Activated naive CD4-positive, alpha-beta T cell treated with anti-CD3 and anti-CD28 coated beads, Interleukin-2, amount 50 U/mL, for 16 hours (primary cell): ENCODE data around the gene H6PD.

ENCODE experiments used
- DNase-seq: peaks from one replicate; pipeline ENCODE4 v3.0.0-alpha.2; 2020

Gene H6PD

GRCh38 chr1:9300573-9300972, 66.0 kb downstream of the H6PD start:
- DNase-seq = no peak

- no peak for DNase-seq
These were observed 68.4 kb downstream of the H6PD start for GRCh38 chr1:9302745-9303524.

GRCh38 chr1:9303916-9304315, 69.3 kb downstream of the H6PD start:
- no peak for DNase-seq

GRCh38 chr1:9305216-9305615, 70.6 kb downstream of the H6PD start:
- DNase-seq = no peak

- DNase-seq = no peak
These were observed 71.4 kb downstream of the H6PD start for GRCh38 chr1:9306006-9306405.

- DNase-seq = no peak
These were observed 72.7 kb downstream of the H6PD start for GRCh38 chr1:9307303-9307702.

GRCh38 chr1:9308236-9308785, 73.7 kb downstream of the H6PD start:
- no peak for DNase-seq

- DNase-seq = no peak
These were observed 74.5 kb downstream of the H6PD start for GRCh38 chr1:9309080-9309479.

- no peak for DNase-seq
These were observed 75.4 kb downstream of the H6PD start for GRCh38 chr1:9309991-9310390.

- no peak for DNase-seq
These were observed 76.5 kb downstream of the H6PD start for GRCh38 chr1:9311029-9311428.

- no peak for DNase-seq
These were observed 76.9 kb downstream of the H6PD start for GRCh38 chr1:9311479-9311878.

GRCh38 chr1:9312168-9312720, 77.7 kb downstream of the H6PD start:
- no peak for DNase-seq

- no peak for DNase-seq
These were observed 79.0 kb downstream of the H6PD start for GRCh38 chr1:9313576-9313975.

GRCh38 chr1:9314111-9314510, 79.5 kb downstream of the H6PD start:
- no peak for DNase-seq

GRCh38 chr1:9314711-9315379, 80.3 kb downstream of the H6PD start:
- no peak for DNase-seq

GRCh38 chr1:9315411-9316079, 81.0 kb downstream of the H6PD start:
- peak; percentile 60 for DNase-seq

GRCh38 chr1:9316080-9316444, 81.5 kb downstream of the H6PD start:
- DNase-seq = peak; percentile 25

- DNase-seq = no peak
These were observed 81.9 kb downstream of the H6PD start for GRCh38 chr1:9316512-9316911.

GRCh38 chr1:9317072-9317471, 82.5 kb downstream of the H6PD start:
- no peak for DNase-seq

- no peak for DNase-seq
These were observed 83.2 kb downstream of the H6PD start for GRCh38 chr1:9317591-9318417.

- DNase-seq = no peak
These were observed 84.7 kb downstream of the H6PD start for GRCh38 chr1:9319208-9319788.
